Endothelial cell of umbilical vein (primary cell): ENCODE results near the gene MMRN2. TPM values are rescaled to one million over a fixed set of nuclear protein-coding genes. Genes with fewer than 3 reads are reported as not detected.

Experiments
- BruUV-seq: library from RNA; stranded (reverse); fragments of 400-500 nt; replicated peaks from 2 replicates; lab custom pipeline; 2021; lab: Mats Ljungman, UMichigan
- CTCF ChIA-PET: fragments of 300-600, 350-600 bp; sonication (Branson Sonifier 250); formaldehyde crosslinking; loops from one replicate; lab custom pipeline; 2021; ENCODE audit warnings: antibody characterized with exemption, inconsistent platforms; lab: Charles Lee
- POLR2A ChIA-PET: fragments of 300-600, 350-600 bp; sonication (Branson Sonifier 250); formaldehyde crosslinking; loops from one replicate; lab custom pipeline; 2021; ENCODE audit warnings: antibody characterized with exemption, inconsistent platforms; lab: Charles Lee
- DNase-seq: peaks from one replicate; pipeline ENCODE4 v3.0.0-alpha.2; 2011; ENCODE audit warnings: low read depth, low spot score
- FAIRE-seq: peaks from 2 replicates; lab custom pipeline; 2011; peaks lifted over from hg19 to GRCh38; lab: Jason Lieb, UNC
- H2AFZ ChIP-seq: 2 replicates; pipeline ENCODE4 v1.6.0; 2012; ENCODE audit warnings: low read depth, low read length, control low read depth, inconsistent platforms
- H3K27ac ChIP-seq: 2 replicates; pipeline ENCODE4 v1.5.1; 2011; ENCODE audit warnings: low read depth, mild to moderate bottlenecking, control low read depth, low read length, moderate library complexity; ENCODE audit not compliant: insufficient read depth
- H3K27me3 ChIP-seq, 2 experiments: 2 replicates each; pipeline versions ENCODE4 v1.6.0 to v1.6.1; 2011; ENCODE audit warnings: low read length in 2 of 2, mixed read lengths in 1 of 2; ENCODE audit not compliant: control insufficient read depth in 2 of 2, insufficient read depth in 2 of 2
- H3K36me3 ChIP-seq, 2 experiments: 2 replicates in 1 of 2; 3 replicates in 1 of 2; pipeline ENCODE4 v1.5.1; 2011; ENCODE audit warnings: low read length in 2 of 2, mild to moderate bottlenecking in 1 of 2, moderate library complexity in 1 of 2; ENCODE audit not compliant: control insufficient read depth in 2 of 2, insufficient read depth in 2 of 2; ENCODE audit errors: extremely low read depth in 1 of 2
- H3K4me1 ChIP-seq: 3 replicates; pipeline ENCODE4 v1.5.1; 2011; ENCODE audit warnings: mild to moderate bottlenecking, low read length; ENCODE audit not compliant: control insufficient read depth, insufficient read depth; ENCODE audit errors: extremely low read depth
- H3K4me2 ChIP-seq: 2 replicates; pipeline ENCODE4 v1.6.1; 2011; ENCODE audit warnings: low read length, control low read depth, mixed read lengths; ENCODE audit not compliant: insufficient read depth
- H3K4me3 ChIP-seq, 3 experiments: fragments of 200-600 bp in 1 of 3; sonication (generic), shearing (Covaris generic) in 1 of 3; replicated peaks in 1 of 3; 2 replicates each; pipeline ENCODE4 v1.5.1; 2011 to 2016; ENCODE audit warnings: control low read depth in 3 of 3, low read length in 3 of 3, mild to moderate bottlenecking in 2 of 3, inconsistent platforms in 1 of 3, low read depth in 1 of 3, moderate library complexity in 1 of 3; ENCODE audit not compliant: insufficient read depth in 1 of 3
- H3K79me2 ChIP-seq: 2 replicates; pipeline ENCODE4 v1.6.0; 2012; ENCODE audit warnings: low read length, inconsistent platforms; ENCODE audit not compliant: control insufficient read depth, insufficient read depth
- H3K9ac ChIP-seq: replicated peaks from 2 replicates; pipeline ENCODE3; 2011; ENCODE audit warnings: low read length, control low read depth; ENCODE audit not compliant: insufficient read depth; ENCODE audit errors: extremely low read depth
- H3K9me1 ChIP-seq: replicated peaks from 3 replicates; pipeline ENCODE4 v1.6.0; 2011; ENCODE audit warnings: mild to moderate bottlenecking, low read length; ENCODE audit not compliant: control insufficient read depth, insufficient read depth; ENCODE audit errors: extremely low read depth
- H3K9me3 ChIP-seq: replicated peaks from 2 replicates; pipeline ENCODE4 v1.5.1; 2012; ENCODE audit warnings: low read length, inconsistent platforms; ENCODE audit not compliant: control insufficient read depth, insufficient read depth
- H4K20me1 ChIP-seq: replicated peaks from 2 replicates; pipeline ENCODE3; 2011; ENCODE audit warnings: mild to moderate bottlenecking, low read length; ENCODE audit not compliant: control insufficient read depth, insufficient read depth; ENCODE audit errors: extremely low read depth
- FOS ChIP-seq: IDR thresholded peaks from 2 replicates; pipeline ENCODE4 v1.6.1; 2011; ENCODE audit warnings: mild to moderate bottlenecking, low read length, moderate library complexity, borderline replicate concordance; ENCODE audit not compliant: insufficient read depth
- GATA2 ChIP-seq: IDR thresholded peaks from 2 replicates; pipeline ENCODE4 v1.7.0; 2011; ENCODE audit warnings: low read depth, mild to moderate bottlenecking, moderate library complexity, mixed read lengths, low read length; ENCODE audit not compliant: insufficient read length, insufficient read depth
- MAX ChIP-seq: IDR thresholded peaks from 2 replicates; pipeline ENCODE4 v1.6.1; 2011; ENCODE audit not compliant: insufficient read depth, insufficient read length
- POLR2A ChIP-seq: IDR thresholded peaks from 2 replicates; pipeline ENCODE4 v1.6.1; 2012; ENCODE audit warnings: low read depth, mild to moderate bottlenecking, control low read depth, low read length
- POLR2AphosphoS5 ChIP-seq: IDR thresholded peaks from 2 replicates; pipeline ENCODE4 v1.6.1; 2012; ENCODE audit warnings: low read depth, mild to moderate bottlenecking, control low read depth, low read length, moderate library complexity; ENCODE audit not compliant: insufficient read depth
- dilution Hi-C: fragments of 300-500 bp; cut with MboI; formaldehyde crosslinking; loops from one replicate; pipeline ENCODE4 v1.15.0; 2019; ENCODE audit warnings: low sequenced_read_pairs; ENCODE audit not compliant: extremely low pct_ligation_motif_present
- intact Hi-C: fragments of 100-400 bp; cut with micrococcal nuclease; formaldehyde crosslinking; loops from one replicate; pipeline ENCODE4 v1.10.0; 2022
- polyA plus RNA-seq, 4 experiments: library from polyadenylated mRNA; depleted of rRNA in 3 of 4; stranded (reverse) in 3 of 4; unstranded in 1 of 4; fragments of >200 nt; gene quantifications; 2 replicates each; pipeline versions ENCODE4 v1.2.1 to v1.2.3, GENCODE V29; 2011 to 2012; ENCODE audit warnings: missing spikeins in 1 of 4
- total RNA-seq: library from RNA; stranded (reverse); gene quantifications from 2 replicates; pipeline ENCODE4 v1.2.3, GENCODE V29; 2021

The MMRN2 gene
- total and polyA plus RNA-seq, 2 donors (not counting 3 experiments of a cell fraction or from before 2014, with no cell fraction given) = 154 to 169 TPM

GRCh38 chr10:86971232-86971991 is 14.0 kb upstream of the MMRN2 start:
- Histone ChIP-seq H3K36me3 (no peaks in the 10 kb centered on the region), H2AFZ (peak overlapping the region; percentile 72), H3K4me2 (peak overlapping the region; percentile 74), H3K4me1 (peaks cover 48% of the 10 kb centered on the region), H3K9ac (peak overlapping the region; percentile 81), H3K9me1 (no peaks in the 10 kb centered on the region), H3K4me3 (peak overlapping the region in 2 of 3 experiments; percentile 47 to 48), H3K9me3 (no peaks in the 10 kb centered on the region), H4K20me1 (no peaks in the 10 kb centered on the region), H3K27me3 (no peaks in the 10 kb centered on the region), H3K27ac (peak overlapping the region; percentile 77), H3K79me2 (no peaks in the 10 kb centered on the region)
- FAIRE-seq = peak; percentile 67
- intact Hi-C loops = loop anchor here (2.0 to 5.0 kb wide), 3 partner anchors 15 to 691 kb away; partner anchors contain the start of genes GLUD1, MMRN2 and SHLD2
- CTCF ChIA-PET = interaction anchor here (0.6 to 6.4 kb wide), 4 partner anchors 11 to 121 kb away, joined by 3 to 110 read pairs (median 14); partner anchors contain the start of genes MMRN2 and SNCG
- DNase-seq = peak; percentile 73
- dilution Hi-C loops = no loop called here
- BruUV-seq = TSS peak; percentile 11
- TF ChIP-seq MAX (peak; percentile 58), POLR2AphosphoS5 (no peak), FOS (peak; percentile 85)
- POLR2A ChIA-PET = no interaction called here

GRCh38 chr10:86970982-86971231 is 13.5 kb upstream of the MMRN2 start:
- H3K4me3 ChIP-seq = peak overlapping the region; percentile 26 to 48 (median 47)
- no peaks in the 10 kb centered on the region for H3K9me1 ChIP-seq
- H3K79me2 ChIP-seq = no peaks in the 10 kb centered on the region
- H4K20me1 ChIP-seq = no peaks in the 10 kb centered on the region
- H2AFZ ChIP-seq = peak overlapping the region; percentile 76
- H3K27me3 ChIP-seq = no peaks in the 10 kb centered on the region
- peak overlapping the region; percentile 81 for H3K9ac ChIP-seq
- peak overlapping the region; percentile 74 for H3K4me2 ChIP-seq
- FAIRE-seq (no peak), DNase-seq (no peak)
- POLR2A ChIA-PET = no interaction called here
- no TSS peak for BruUV-seq
- no peaks in the 10 kb centered on the region for H3K9me3 ChIP-seq
- peak; percentile 68 for TF ChIP-seq POLR2A
- peak; percentile 71 for TF ChIP-seq POLR2AphosphoS5
- TF ChIP-seq GATA2 = no peak
- CTCF ChIA-PET = interaction anchor here (0.6 to 6.4 kb wide), 4 partner anchors 10 to 121 kb away, joined by 3 to 110 read pairs (median 14); partner anchors contain the start of genes MMRN2 and SNCG
- peak overlapping the region; percentile 77 for H3K27ac ChIP-seq
- intact Hi-C loops (loop anchor here (2.0 to 5.0 kb wide), 3 partner anchors 14 to 691 kb away; partner anchors contain the start of genes GLUD1, MMRN2 and SHLD2), dilution Hi-C loops (no loop called here)
- H3K4me1 ChIP-seq = peaks cover 53% of the 10 kb centered on the region
- H3K36me3 ChIP-seq = no peaks in the 10 kb centered on the region
